SKM-1 (cell line): ENCODE results near the gene CALU.

Experiments used
- DNase-seq: peaks from one replicate; lab custom pipeline; 2025; ENCODE audit not compliant: unreplicated experiment; lab: John Stamatoyannopoulos, UW

Gene CALU

GRCh38 chr7:128809363-128809762 lies 70.2 kb downstream of the CALU start:
- no peak for DNase-seq

GRCh38 chr7:128810473-128810872 lies 71.3 kb downstream of the CALU start:
- DNase-seq: no peak

GRCh38 chr7:128810997-128811396 lies 71.8 kb downstream of the CALU start:
- DNase-seq: no peak

- DNase-seq: no peak
Measured at GRCh38 chr7:128811631-128812430, 72.7 kb downstream of the CALU start.

- DNase-seq: peak; percentile 71
Measured at GRCh38 chr7:128812514-128813168, 73.5 kb downstream of the CALU start.

- DNase-seq: no peak
Measured at GRCh38 chr7:128814499-128814898, 75.3 kb downstream of the CALU start.

- DNase-seq: no peak
Measured at GRCh38 chr7:128815289-128815942, 76.3 kb downstream of the CALU start.

GRCh38 chr7:128818694-128819093 lies 79.5 kb downstream of the CALU start:
- DNase-seq: no peak
